ENCODE results near the gene TNFSF12.

Gene TNFSF12

GRCh38 chr17:7508846-7509245 lies 40.0 kb upstream of the TNFSF12 start:
- no peak overlapping the region for H3K4me3 ChIP-seq (ENCODE audit: low read depth, low read length)
- no peak for TF ChIP-seq CTCF (IDR thresholded peaks at IDR 0.05; ENCODE audit: low read depth, low read length)

GRCh38 chr17:7509937-7510336 lies 38.9 kb upstream of the TNFSF12 start:
- TF ChIP-seq CTCF (IDR thresholded peaks at IDR 0.05; ENCODE audit: low read depth, low read length): no peak

GRCh38 chr17:7511108-7511507 lies 37.8 kb upstream of the TNFSF12 start:
- TF ChIP-seq CTCF (IDR thresholded peaks at IDR 0.05; ENCODE audit: low read depth, low read length): no peak
- no peak overlapping the region for H3K4me3 ChIP-seq (ENCODE audit: low read depth, low read length)

More at GRCh38 chr17:7509937-7510336, 38.9 kb upstream of the TNFSF12 start:
- no peak overlapping the region for H3K4me3 ChIP-seq (ENCODE audit: low read depth, low read length)

- no peak overlapping the region for H3K4me3 ChIP-seq (ENCODE audit: low read depth, low read length)
- no peak for TF ChIP-seq CTCF (IDR thresholded peaks at IDR 0.05; ENCODE audit: low read depth, low read length)
Measured at GRCh38 chr17:7512105-7512504, 36.8 kb upstream of the TNFSF12 start.

- no peak overlapping the region for H3K4me3 ChIP-seq (ENCODE audit: low read depth, low read length)
- no peak for TF ChIP-seq CTCF (IDR thresholded peaks at IDR 0.05; ENCODE audit: low read depth, low read length)
Measured at GRCh38 chr17:7512824-7513540, 35.9 kb upstream of the TNFSF12 start.

GRCh38 chr17:7513850-7514419 lies 34.9 kb upstream of the TNFSF12 start:
- H3K4me3 ChIP-seq (ENCODE audit: low read depth, low read length): no peak overlapping the region
- no peak for TF ChIP-seq CTCF (IDR thresholded peaks at IDR 0.05; ENCODE audit: low read depth, low read length)

- no peak for TF ChIP-seq CTCF (IDR thresholded peaks at IDR 0.05; ENCODE audit: low read depth, low read length)
- H3K4me3 ChIP-seq (ENCODE audit: low read depth, low read length): no peak overlapping the region
Measured at GRCh38 chr17:7515911-7516610, 32.8 kb upstream of the TNFSF12 start.
